GM15510 (cell line): ENCODE measurements around the gene SORCS3.

Source experiments
- POLR2A ChIP-seq: IDR thresholded peaks from 3 replicates; pipeline ENCODE4 v1.6.1; 2011; ENCODE audit warnings: borderline replicate concordance; ENCODE audit not compliant: insufficient read length; ENCODE audit errors: extremely low read depth

Gene SORCS3

DNA sequence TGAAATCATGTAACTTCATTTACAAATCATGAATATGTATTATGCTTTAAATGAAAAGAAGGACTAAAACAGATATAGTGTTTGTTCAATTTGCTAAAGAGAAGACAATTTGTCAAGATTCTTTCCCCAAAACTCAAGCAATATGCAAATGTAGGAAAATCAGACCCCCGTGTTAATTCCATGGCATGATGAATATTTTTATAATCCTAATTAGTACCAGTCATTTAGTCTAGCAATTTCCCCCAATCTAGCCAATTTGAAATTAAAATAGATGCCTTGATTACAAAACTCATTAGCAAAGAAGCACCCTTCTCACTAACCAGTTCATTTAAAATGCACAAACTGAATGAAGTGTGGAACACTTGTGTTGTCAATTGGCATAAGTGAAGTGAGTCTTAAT is 347.6 kb downstream of the SORCS3 start:
- TF ChIP-seq POLR2A = no peak

DNA sequence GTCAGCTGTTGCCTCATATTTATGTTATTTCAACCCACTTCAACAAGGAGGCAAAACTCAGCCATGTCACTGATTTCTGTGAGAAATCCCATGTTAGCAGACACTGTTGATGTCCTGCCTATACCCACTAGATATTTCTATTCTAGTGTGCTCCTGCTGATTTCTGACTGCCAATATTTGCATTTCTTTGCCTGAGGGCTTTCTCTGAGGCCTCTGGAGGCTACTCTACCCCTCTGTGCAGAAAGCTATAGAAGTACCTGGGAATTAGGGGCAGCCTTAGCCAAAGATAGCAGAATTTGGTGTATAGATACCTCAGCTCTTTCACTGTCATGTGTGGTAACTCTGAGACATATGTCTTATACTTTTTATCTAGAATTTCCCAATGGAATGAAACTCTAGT is 348.8 kb downstream of the SORCS3 start:
- TF ChIP-seq POLR2A = no peak

DNA sequence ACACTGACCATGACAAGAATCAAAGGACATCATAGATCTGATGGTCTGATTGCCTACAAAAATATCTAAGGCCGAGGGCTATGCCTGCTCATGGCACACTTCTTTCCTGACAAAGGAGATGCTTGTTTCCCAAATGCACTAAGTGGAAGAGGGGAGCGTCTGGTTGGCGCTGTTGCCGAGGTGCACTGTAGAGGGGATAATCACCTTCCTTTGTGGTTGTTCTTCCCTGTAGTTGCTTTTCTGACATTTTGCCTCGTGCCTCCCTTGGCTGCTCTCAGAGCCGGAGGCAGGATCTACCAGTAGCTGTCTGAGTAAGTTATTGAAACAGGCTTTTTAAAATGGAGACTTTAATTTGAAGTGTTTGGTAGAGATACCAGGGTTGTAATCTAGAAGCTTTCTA is 352.0 kb downstream of the SORCS3 start:
- no peak for TF ChIP-seq POLR2A

DNA sequence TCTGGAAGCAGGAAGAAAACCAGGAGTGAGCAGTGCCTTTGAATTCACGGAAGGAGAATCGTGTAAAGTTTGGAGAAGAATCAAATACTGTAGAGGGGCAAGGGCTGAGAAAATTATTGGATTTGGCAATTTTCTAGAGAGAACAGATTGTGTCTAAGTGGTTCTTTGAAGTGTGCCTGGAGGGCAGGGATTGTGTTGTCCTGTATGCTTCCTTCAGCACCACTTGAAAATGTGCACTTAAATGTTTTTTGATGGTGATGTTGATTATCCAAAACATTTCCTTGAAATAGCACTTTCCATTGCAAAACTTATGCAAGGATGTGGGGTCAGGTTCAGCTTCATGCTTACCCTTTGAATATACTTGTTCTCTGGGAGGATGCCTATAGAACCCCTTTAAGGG is 360.2 kb downstream of the SORCS3 start:
- TF ChIP-seq POLR2A = no peak

DNA sequence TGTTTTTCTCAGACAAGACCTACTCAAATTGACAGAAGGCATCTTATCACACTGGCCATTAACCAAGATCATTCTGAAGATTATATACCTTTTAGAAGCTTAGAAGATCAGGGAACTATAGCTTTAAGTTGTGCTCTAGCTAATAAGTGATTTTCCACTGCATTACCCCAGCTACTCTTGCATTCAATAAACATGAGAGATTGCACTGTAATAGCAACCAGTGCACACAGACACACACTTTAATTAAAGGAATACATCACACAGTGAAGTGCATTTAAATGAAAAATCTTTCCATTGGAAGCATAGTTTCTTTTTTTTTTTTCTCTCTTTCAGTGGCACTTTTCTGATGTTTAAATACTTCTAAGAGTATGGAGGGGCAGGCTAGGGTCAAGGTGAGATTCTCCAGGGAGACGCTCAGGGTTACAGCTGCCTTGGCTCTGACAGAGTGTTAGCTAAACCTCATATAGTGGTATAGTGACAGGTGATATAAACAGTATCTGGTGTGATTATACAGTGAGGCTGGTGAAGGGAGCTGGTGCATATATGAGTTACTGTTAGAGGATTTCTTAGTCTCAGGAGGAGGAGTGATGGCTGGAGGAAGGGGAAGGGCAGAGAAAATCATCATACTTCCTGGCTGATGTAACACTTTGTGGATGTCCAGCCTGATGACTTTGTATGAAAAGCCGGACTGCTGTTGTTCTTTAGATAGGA is 369.5 kb downstream of the SORCS3 start:
- no peak for TF ChIP-seq POLR2A

DNA sequence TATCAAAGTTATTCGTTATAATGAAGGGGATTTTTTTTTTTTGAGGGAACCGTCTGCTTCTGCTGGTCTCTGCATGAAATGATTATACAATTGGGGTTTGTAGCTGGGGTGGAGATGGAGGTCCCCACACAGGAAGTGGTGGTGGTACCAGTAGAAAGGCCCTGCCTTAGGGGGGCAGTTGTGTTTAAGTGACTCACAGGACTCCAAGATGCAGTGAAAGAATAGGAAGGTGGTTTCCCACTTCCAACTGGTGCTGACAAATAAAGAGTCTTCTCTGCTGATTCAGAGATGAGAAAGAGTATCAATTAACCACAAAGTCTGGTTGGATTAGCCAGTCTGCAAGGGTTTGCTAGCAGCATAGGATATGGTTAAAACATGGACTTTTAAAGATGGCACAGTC is 376.0 kb downstream of the SORCS3 start:
- no peak for TF ChIP-seq POLR2A

DNA sequence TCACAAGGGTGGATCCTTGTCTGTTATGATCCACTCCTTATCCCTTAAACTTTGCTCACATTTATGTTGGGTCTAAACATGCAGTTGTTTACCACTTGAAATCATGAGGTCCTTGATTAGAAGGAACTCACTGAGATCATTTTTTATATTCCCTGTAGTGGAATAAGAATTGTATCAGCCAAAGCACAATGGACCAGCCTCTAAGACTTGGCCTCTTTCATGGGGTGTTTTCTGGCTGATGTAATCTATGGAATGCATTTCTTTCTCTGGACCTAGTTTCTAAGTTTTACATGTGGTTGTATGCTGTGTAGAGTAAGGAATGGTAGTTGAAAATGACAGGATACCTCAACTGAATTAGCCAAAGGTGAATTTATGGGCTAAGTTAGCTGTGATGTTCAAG is 376.6 kb downstream of the SORCS3 start:
- TF ChIP-seq POLR2A = no peak

DNA sequence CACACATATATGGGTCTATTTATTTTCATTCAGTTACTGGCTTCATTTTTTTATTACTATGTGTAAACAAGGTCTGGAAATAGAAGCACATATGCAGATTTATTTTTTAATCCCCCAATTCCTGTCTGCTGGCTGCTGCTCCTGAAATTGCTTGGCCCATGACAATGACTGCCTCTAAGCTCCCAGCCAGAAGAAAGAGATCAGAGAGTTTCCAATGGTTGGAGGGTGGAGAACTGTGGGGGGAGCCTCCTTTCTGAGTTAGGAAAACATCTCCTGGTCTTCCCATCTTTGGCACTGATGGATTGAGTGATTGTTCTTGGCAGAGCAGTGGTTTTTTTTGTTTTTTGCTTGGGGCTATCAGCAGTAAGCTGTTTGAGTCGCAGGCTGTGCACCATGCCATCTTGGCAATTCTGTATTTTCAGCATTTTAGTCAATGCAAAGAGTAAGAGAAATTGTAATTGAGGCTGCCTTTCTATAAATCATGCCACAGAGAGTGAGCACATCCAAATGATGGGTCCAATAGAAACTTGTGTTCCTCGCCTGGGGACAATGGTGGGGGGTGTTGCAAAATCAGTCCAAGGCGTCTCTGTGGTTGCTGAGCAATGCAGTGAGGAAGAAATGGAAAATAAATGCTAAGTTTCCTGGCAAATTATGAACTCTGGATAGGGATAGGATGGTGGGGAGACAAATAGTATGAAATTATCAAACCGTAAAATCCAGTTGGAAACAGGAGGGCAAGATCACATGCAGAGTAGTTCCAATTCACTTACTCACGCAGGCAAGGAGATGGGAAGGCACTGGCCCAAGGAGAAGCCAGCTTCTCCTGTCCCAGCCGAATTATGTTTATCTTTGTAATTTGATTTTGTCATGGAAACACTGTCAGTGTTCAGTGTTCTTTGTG is 382.4 kb downstream of the SORCS3 start:
- no peak for TF ChIP-seq POLR2A

DNA sequence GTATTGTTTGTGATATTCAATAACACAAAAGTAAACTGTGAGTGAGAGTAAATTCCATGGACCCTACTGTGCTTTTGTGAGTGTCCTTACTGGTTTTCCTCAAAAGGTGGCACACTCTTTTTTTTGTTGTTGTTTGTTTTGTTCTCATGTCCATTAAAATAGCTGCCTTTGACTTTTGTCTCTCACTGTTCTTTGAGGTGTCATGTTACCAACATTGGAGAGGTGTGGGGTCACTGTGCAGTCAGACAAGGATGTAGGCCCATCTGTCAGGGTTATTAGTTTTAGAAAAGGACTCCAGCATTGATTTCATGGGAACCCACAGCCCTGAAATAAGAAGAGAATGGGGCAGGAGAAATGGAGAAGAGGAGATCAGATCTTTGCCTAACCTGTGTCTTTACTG is 383.1 kb downstream of the SORCS3 start:
- TF ChIP-seq POLR2A = no peak

DNA sequence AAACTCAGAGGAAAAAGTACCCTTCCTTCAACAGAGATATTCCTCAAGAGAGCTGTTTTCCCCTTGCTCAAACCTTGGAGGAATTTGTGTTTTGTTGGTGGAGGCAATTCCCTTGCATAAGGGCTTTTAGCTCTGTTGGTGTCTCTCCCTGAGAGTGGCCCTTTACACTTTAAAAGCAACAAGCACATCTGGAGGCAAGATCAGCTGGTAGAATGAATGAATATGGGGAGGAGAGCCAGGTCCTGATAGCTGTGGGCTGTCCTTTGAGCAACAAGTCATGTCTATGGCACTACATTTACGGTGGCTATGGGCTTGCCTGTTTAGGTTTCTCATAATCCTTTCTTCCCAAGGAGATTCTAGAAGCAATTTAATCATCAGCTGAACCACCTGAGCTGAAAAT is 384.0 kb downstream of the SORCS3 start:
- TF ChIP-seq POLR2A = no peak

DNA sequence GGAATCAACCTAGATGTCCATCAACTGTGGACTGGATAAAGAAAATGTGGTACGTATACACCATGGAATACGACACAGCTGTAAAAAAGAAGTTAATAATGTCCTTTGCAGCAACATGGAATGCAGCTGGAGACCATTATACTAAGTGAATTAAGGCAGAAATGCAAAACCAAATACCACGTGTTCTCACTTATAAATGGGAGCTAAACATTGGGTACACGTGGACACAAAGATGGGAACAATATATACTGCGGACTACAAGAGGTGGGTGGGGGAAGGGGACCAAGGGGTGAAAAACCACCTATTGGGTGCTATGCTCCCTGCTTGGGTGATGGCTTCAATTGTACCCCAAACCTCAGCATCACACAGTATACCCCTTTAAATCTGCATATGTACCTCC is 385.5 kb downstream of the SORCS3 start:
- no peak for TF ChIP-seq POLR2A

DNA sequence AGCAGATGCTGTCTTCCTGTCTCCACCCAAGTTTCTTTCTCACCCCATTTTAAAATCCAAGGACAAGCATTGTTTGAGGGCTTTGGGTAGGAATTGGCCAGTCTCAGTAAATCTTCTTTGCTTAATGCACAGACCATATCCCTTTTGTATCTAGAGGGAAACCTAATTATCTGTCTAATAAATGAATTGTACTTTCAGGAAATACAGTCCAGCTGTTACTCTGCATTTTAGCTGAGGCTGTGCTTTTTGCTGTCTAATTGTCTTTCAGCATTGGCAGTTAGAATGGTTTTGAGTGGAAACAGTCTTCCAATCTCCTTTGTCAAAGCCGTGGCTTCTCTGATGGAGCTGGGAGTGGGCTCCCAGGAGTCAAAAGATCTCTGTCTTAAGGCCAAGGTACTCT is 388.2 kb downstream of the SORCS3 start:
- no peak for TF ChIP-seq POLR2A

DNA sequence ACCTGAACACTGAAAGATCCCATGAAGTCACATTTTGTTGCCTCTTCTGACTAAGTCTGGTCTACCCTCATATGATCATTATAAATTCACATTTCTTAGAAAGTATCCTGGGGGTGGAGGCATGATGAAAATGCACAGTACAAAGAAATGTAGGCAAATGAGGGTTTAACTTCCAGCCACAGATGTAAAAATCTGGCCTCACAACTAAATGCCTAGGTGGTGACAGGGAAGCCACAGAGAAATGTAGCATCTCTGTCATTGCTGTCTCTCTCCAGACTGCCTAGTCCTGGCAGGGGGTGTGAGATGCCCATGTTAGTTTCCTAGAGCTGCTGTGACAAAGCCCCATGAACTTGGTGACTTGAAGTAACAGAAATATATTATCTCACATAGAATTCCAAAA is 395.9 kb downstream of the SORCS3 start:
- TF ChIP-seq POLR2A = no peak

DNA sequence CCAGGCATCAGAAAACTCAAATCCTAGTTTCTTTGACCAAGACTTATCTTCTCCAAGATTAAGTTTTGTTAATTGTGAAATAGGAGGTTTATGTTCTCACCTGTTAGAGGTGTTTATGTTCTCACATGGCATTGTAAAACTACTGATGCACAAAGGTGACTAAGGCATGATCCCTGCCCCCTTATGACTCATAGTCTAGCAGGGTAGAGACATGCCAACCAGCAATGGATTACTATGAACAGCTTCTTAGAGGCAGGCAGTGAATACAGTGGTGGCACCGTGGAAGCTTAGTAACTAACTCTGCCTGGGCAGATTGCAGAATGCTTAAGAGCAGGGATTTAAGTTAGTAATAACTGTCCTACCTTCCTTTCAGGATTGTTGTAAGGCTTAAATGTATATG is 400.9 kb downstream of the SORCS3 start:
- no peak for TF ChIP-seq POLR2A

DNA sequence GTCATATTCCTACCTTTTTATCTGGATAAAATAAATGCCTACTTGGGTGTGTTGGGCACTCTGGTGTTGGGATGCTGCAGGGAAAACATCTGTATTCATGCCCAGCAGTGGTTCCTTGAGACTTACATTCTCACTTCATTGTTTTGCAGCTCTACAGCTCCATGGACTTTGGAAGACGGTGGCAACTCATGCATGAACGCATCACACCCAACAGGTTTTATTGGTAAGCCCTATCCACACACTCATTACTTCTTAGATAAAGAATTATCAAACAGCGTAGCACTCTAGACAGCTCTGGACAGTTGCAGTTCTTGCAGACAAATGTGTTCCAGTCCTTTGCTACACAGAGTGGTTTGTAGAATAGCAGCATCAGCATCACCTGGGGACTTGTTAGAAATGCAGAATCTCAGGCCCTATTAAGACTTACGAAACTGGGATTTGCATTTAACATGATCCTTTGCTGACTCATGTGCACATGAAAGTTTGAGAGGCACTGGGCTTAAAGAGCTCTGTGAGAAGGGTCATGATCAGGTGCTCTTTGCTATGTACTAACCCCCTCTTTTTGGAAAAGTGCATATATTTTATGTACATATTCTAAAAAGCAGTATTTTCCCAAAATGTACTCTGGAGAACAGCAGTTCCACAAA is 401.9 kb downstream of the SORCS3 start:
- TF ChIP-seq POLR2A = no peak
